GM18517 (cell line): ENCODE measurements around the gene XIAP.
"Not testable (repeated sequence)": the region's sequence is repeated elsewhere in the genome, so short reads cannot be mapped to it uniquely, and the experiment has no call there.

Source experiments
- ATAC-seq: cut with Tn5 transposase; IDR thresholded peaks from one replicate; pipeline ENCODE4 v1.9.1; 2021; ENCODE audit warnings: mild to moderate bottlenecking, moderate library complexity; ENCODE audit not compliant: unreplicated experiment

The XIAP gene

DNA sequence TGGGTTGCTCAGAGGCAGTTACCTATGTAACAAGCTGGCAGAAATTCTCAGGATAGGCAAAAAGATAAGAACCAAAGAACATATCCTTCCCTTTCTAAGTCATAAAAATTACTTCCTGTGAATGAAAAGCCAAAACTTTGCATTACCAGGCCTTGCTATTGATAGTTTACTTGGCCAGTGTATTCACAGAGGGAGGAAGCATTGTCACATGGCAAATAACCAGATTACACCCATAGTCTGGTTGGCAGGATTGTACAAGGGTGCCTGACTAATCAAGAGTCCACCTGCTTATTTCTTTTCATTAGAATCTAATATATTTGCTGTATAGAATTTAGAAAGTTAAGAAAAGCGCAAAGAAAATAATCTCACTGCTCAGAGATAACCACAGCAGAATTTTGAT, 14.1 kb downstream of the XIAP start:
- ATAC-seq: no peak

DNA sequence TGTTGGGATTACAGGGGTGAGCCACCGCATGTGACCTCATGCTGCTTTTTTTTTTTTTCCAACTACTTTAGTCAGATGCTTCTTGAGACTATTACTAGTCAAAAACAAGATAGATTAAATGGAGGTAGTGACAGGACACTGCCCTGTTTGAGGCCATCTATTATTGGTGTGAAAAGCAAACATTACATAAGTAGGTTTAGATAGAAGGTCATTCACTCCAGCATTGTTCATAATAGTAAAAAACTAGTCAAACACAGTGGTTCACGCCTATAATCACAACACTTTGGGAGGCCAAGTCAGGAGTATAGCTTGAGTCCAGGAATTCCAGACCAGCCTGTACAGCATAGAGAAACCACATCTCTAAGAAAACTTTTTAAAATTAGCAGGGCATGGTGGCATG, 16.3 kb downstream of the XIAP start:
- no peak for ATAC-seq

DNA sequence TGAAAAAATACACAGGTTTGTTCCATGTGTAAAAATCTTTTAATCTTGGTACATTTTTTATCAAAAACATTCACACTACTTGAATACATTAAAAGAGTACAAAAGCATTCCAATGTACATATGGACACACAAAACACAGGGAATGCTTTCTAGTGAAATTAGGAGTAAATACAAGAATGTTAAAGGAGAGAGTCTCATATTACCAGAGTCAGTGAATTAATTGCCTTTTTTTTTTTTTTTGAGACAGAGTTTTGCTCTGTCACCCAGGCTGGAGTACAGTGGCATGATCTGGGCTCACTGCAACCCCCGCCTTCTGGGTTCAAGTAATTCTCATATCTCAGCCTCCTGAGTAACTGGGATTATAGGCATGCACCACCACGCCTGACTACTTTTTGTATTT, 17.0 kb downstream of the XIAP start:
- ATAC-seq: no peak

DNA sequence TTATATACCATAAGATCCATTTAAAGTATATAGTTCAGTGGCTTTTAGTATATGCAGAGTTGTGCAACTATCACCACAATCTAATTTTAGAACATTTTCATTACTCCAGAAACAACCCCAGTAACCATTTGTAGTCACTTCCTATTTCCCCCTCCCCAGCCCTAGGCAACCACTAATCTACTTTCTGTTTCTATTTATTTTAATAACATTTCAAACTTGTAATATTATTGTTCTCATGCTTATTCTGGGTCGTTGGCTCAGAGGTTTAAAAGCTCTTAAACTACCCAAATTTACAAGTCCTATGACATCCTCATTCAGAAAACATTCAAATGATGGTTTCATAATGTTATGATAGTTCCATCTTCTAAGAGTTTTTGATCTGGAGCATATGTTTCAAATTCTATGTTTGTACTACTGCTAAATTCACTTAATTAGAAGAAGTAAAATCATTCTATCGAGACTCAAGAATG, 18.4 kb downstream of the XIAP start:
- peak; percentile 95 for ATAC-seq

DNA sequence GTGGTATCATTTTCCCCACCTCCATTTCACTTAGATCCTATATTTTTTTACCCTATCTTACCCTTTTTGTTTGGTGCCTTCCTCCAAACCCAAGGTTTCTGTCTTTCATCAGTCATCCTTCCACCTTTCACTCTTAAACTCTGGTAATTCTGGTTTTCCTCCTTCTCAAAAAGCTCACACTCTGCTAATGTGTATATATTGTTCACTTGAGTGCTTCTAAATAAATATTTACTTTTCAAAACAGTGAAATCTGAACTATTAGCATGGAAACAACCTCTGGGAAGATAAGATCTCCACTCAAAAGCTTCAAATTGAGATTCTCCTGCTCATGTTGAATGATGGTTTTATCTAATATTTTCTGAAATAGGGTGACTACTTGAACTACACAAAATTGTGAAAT, 21.5 kb downstream of the XIAP start:
- ATAC-seq: no peak

DNA sequence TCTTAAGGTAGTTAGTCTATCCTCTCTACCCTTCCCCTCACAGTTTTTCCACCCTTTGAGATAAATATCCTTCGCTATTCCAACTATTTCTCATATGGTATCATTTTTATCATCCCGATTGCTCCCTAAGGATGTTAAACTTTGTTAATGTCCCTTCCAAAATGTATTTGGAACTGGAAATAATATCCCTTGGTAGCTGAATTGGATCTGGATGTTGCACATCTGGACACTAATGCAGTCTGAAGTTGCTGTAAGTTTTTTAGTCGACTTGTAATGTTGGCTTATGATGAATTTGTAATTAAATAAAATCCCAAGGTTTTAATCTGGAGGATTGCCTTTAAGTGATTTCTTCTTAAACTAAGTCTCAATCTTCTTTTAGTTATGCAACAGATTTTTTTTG, 22.5 kb downstream of the XIAP start:
- ATAC-seq: no peak

DNA sequence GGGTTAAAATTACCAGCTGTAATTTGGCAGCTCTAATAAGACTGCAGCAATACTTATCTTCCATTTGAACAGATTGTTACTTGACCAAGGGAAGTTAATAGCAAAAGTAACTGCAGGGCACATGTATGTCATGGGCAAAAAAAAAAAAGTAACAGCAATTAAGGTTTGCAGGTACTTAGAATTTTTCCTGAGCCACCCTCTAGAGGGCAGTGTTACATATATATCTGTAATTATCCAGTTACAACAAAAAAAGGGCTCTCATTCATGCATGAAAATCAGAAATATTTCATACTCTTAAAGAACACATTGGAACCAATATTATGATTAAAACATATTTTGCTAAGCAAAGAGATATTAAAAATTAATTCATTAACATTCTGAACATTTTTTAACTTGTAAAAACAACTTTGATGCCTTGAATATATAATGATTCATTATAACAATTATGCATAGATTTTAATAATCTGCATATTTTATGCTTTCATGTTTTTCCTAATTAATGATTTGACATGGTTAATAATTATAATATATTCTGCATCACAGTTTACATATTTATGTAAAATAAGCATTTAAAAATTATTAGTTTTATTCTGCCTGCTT, 25.1 kb downstream of the XIAP start:
- no peak for ATAC-seq

DNA sequence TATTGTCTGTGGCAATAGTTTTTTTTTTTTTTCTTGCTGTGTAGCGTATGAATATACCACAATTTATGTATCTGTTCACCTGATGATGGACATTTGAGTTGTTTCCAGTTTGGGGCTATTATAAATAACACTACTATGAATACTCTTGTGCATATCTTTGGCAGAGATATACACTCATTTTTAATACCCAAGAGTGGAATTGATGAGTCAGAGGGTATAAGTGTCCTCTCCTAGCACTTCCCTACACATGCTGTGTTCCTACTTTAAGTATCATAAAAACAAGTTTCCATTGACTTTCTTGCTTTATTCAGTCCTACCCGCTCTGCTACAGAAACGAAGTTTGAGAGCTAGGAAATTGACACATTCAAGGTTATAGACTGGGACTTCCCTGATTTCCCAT, 39.8 kb downstream of the XIAP start:
- no peak for ATAC-seq

DNA sequence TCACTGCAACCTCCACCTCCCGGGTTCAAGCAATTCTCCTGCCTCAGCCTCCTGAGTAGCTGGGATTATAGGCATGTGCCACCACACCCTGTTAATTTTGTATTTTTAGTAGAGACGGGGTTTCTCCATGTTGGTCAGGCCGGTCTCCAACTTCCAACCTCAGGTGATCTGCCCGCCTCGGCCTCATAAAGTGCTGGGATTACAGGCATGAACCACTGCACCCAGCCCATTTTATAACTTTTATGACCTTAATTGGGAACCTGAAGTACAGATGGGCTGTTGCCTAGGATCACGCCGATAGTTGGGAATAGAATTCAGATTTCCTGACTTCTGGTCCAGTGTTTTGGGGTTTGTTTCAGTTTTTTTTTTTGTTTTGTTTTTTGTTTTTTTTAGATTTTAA, 43.4 kb downstream of the XIAP start:
- ATAC-seq: not testable (repeated sequence)

DNA sequence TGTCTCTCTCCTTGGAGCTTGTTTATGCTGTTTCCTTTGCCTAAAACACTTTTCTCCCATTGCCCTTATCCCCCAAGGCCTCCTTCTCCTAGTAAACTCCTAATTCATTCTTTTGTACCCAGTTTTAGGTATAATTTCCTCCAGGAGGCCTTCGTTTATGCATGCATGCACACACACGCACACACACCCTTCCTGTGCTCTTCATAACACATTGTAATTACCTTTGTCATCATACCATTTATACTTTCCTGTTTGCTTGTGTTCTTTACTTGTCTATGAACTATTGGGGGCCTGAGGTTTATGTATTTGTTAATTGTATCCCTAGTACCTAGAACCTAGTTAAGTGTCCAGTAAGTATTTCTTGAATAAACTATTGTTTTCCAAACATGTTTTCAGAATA, 45.5 kb downstream of the XIAP start:
- ATAC-seq: no peak

DNA sequence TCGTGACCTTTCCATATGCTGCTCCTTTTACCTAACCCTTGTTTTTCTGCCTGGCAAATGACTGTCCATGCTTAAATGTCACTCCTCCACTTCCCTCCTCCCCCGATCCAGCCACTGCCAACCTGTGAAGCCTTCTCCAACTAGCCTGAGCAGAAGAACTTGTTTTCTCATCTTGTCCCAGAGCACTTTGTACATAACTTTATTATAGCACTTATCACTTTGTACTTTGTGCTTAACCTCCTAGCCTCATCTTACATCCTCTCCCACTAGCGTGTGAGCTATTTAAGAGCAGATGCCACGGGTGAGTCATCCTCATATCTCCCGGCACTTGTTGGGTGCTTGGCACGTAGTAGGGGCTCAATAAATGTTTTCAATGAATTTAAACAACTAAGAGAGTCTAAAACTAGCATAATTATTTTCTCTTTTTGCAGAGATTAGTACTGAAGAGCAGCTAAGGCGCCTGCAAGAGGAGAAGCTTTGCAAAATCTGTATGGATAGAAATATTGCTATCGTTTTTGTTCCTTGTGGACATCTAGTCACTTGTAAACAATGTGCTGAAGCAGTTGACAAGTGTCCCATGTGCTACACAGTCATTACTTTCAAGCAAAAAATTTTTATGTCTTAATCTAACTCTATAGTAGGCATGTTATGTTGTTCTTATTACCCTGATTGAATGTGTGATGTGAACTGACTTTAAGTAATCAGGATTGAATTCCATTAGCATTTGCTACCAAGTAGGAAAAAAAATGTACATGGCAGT, 46.9 kb downstream of the XIAP start:
- ATAC-seq: no peak

DNA sequence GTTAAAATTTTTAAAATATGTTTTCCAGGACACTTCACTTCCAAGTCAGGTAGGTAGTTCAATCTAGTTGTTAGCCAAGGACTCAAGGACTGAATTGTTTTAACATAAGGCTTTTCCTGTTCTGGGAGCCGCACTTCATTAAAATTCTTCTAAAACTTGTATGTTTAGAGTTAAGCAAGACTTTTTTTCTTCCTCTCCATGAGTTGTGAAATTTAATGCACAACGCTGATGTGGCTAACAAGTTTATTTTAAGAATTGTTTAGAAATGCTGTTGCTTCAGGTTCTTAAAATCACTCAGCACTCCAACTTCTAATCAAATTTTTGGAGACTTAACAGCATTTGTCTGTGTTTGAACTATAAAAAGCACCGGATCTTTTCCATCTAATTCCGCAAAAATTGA, 49.7 kb downstream of the XIAP start:
- no peak for ATAC-seq

DNA sequence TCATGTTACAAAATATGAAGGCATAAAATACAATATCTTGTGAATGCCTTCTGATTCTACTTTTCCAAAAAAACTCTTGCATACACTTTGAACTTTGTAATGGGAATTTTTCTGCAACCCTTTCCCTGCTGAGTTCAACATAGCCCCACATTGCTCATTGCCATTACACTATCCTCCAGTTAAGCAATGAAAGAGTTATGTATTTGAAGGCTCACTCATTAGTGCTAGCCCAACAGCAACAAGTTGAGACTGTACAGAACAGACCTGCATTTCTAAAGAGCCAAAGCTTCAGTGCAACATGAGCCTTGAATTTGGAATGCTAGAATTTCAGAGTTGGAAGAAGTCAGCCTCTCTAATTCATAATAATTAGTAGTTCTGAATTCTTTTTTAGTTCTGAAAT, 57.2 kb downstream of the XIAP start:
- no peak for ATAC-seq

DNA sequence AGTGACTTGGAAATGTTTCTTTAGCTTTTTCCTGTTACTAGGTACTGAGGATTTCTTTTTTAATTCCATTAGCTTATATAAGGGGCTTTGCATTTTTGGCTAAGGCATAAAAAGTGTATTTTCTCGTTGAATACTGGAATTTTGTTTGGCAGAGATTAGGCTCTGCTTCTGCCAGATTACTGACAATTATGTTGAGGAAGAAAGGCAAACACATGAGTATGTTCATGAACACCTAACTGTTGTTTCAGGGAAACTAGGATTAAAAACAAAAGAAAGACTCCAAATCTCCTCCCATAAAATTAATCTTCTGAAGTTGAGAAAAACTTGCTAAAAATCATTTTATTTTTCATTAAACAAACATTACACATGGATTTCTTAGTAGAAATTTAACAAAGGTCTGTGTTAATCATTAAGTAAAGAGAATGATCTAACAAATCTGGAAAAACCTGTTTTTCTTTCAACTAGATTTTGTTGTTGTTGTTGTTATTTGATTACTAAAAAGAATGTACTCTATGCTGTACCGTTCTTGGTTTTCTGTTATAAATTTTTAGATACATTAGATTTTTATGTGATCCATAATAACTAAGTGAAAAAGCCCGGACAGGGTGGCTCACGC, 58.4 kb downstream of the XIAP start:
- no peak for ATAC-seq

DNA sequence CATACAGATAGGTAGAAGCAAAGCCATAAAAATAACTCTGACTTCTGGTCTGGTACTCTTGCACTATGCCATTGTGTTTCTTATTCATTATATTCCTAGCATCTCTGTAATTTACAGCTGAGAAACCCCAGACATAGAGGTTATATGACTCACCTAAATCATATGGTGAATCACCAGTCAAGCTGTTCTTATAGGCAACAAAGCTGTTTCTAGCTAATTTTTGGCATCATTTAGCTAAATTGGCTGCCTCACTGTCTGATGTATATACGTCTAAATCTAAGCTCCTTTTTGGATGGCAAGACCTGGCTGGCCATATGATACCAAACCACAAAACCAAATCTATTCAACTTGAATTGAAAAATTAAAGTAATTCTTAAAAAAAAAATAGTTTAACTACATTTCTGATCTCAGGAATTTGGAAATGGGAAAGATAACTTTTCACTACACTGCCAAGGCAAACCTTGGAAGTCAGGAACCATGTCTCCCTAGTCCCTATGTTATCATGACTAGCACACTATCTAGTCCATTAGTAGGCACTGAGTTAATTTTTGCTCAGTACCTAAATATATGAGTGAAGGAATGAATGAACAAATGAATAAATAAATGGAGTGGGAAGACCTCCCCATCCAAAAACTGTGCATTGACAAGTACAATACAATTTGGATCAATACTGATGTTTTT, 60.4 kb downstream of the XIAP start:
- no peak for ATAC-seq

DNA sequence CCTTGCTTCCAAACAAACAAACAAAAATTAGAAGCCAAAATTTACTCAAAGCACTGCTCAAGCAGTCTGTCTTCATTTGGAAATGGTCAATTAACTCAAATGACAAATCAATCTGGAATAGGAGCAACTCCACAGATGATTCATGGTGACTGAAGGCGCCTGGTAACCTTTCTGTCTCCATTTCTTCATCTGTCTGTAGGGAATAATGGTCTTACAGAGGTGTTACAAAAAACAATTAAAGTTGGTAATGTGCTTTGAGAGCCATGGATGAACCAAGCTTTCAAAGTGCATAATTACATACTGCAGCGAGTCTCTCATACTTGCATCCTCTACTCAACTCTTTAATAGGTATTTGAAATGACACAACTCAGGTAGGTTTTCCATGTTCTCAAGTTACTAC, 63.4 kb downstream of the XIAP start:
- ATAC-seq: no peak

DNA sequence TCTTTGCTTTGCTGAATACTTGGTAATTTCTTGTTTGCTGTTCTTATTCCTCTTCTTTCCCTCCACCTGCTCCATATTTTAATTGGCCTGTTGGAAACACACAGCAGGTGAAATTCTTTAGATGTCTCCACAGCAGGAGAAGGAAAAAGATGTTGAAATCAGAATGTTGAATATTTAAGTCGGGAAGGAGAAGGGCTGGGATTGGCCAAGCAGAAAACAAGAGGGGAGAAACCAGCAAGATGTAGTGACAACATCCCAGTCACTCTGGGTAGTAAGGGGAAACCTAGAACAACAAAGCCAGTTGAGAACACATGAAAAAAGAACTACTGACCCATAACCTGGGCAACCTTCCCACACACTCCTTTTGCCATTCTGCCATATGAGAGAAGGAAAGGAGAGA, 64.3 kb downstream of the XIAP start:
- ATAC-seq: no peak

DNA sequence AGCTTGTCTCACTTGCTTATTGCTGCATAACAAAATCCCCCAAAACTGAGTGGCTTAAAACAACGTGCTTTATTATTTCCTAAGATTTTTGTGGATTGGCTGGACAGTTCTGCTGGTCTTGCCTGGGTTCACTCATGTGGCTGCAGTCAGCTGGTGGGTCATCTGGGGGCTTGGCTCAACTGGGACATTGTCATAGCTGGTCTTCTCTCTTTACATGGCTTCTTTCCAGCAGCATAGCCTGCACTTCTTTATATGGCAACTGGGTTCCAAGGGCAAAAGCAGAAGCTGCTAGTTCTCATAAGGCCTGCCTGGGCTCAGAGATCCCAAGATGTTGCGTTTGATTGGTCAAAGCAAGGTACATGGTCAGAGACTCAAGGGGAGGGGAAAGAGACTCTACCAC, 68.0 kb downstream of the XIAP start:
- ATAC-seq: no peak

DNA sequence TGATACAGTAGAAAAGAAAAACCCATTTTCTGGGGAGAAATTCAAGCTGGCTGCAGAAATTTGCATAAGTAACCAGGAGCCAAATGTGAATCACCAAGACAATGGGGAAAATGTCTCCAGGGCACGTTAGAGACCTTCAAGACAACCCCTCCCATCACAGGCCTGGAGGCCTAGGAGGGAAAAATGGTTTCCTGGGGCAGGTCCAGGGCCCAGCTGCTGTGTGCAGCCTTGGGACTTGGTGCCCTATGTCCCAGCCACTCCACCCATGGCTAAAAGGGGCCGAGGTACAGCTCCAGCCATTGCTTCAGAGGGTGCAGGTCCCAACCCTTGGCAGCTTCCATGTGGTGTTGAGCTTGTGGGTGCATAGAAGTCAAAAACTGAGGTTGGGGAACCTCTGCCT, 72.2 kb downstream of the XIAP start:
- not testable (repeated sequence) for ATAC-seq

DNA sequence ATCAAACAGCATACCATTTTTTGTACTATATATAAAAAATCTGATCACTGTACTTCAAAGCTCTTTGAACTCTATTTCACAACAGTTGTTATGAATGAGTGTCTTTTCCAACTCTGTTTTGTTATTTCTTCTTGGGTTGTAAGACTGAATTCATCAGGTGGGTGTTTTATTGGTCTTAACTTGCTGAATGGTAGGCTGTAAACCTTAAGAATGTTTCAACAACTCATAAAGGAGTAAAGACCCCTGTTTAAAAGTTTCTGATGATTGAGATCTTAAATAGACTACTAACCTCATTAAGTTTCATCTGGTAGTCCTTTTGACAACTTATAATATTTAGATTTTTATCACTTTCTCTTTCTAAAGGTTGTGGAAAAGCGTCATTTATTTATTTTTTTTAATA, 83.2 kb downstream of the XIAP start:
- ATAC-seq: no peak

DNA sequence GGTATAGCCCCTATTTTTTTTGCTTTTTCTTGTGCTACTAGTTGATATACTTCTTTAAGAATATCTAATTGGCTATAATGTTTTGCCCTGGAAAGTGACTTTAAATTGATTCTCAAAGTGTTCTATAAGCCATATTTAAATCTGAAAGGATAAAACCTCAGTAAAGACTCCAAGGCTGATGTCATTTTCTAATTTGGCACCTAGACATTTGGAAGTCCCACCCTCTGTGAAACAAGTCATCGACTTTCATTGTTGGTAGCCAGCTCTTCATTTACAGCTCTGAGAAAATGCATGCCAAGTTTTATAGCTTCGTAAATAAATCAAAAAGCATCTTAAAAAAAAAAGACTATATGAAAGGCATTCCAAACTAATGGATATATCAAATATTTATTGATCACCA, 83.6 kb downstream of the XIAP start:
- no peak for ATAC-seq

DNA sequence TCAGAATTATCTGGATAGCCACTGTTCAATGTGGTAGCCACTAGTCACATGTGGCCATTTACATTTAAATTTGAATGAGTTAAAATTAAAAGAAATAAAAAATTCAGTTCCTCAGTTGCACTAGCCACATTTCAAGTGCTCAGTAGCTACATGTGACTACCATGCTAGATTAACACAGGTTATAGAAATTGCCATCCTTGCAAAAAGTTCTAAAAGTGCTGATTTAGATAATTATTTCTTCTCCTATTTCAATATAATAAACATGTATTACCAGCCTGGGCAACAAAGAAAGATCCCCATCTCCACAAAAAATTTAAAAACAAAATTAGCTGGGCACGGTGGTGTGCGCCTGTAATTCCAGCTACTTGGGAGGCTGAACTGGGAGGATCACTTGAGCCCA, 90.0 kb downstream of the XIAP start:
- no peak for ATAC-seq
